Measurements from ENCODE around the gene VTA1.
"Not testable (repeated sequence)": the region's sequence is repeated elsewhere in the genome, so short reads cannot be mapped to it uniquely, and the experiment has no call there.

Gene VTA1

DNA sequence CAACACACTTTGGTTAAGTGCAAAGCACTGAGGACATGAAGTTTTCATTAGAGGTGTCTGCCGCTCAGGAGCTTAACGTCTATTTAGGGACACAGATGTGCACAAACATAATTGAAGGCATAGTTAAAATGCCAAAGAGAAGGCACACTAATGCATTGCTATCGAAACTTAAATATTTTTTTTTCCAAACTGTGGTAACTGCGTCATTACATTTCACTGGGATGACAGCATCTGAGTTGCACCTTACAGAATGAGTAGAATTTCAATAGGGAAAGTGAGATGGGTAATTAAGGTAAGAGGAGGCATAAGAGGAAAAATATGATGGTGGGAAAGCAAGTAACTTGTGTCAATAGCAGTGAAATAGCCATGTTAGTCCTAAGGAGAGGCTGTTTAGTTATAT is 79.7 kb downstream of the VTA1 start:
- no peak for DNase-seq (ENCODE audit: low read depth)

DNA sequence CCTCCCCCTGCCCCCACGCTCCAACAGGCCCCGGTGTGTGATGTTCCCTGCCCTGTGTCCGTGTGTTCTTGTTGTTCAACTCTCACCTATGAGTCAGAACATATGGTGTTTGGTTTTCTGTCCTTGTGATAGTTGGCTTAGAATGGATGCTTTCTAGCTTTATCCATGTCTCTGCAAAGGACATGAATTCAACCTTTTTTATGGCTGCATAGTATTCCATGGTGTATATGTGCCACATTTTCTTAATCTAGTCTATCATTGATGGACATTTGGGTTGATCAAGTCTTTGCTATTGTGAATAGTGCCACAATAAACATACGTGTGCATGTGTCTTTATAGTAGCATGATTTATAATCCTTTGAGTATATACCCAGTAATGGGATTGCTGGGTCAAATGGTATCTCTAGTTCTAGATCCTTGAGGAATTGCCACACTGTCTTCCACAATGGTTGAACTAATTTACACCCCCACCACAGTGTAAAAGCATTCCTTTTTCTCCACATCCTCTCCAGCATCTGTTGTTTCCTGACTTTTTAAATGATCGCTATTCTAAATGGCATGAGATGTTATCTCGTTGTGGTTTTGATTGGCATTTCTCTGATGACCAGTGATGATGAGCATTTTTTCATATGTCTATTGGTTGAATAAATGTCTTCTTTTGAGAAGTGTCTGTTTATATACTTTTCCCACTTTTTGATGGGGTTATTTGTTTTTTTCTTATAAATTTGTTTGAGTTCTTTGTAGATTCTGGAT is 82.6 kb downstream of the VTA1 start:
- DNase-seq (ENCODE audit: low read depth), result not testable (repeated sequence)

DNA sequence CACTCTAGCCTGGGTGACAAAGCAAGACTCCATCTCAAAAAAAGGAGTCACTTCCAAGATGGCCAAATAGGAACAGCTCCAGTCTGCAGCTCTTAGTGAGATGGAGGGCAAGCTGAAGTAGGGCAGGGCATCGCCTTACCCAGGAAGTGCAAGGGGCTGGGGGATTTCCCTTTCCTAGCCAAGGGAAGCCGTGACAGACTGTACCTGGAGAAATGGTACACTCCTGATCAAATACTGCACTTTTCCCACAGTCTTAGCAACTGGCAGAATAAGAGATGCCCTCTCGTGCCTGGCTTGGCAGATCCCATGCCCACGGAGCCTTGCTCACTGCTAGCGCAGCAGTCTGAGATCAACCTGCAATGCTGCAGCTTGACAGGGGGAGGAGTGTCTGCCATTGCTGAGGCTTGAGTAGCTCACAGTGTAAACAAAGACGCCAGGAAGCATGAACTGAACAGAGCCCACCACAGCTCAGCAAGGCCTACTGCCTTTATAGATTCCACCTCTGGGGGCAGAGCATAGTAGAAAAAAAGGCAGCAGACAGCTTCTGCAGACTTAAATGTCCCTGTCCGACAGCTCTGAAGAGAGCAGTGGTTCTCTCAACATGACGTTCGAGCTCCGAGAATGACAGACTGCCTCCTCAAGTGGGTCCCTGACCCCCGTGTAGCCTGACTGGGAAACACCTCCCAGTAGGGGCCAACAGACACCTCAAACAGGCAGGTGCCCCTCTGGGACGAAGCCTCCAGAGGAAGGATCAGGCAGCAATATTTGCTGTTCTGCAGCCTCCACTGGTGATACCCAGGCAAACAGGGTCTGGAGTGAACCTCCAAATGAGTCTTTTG is 85.4 kb downstream of the VTA1 start:
- DNase-seq (ENCODE audit: low read depth), result not testable (repeated sequence)

DNA sequence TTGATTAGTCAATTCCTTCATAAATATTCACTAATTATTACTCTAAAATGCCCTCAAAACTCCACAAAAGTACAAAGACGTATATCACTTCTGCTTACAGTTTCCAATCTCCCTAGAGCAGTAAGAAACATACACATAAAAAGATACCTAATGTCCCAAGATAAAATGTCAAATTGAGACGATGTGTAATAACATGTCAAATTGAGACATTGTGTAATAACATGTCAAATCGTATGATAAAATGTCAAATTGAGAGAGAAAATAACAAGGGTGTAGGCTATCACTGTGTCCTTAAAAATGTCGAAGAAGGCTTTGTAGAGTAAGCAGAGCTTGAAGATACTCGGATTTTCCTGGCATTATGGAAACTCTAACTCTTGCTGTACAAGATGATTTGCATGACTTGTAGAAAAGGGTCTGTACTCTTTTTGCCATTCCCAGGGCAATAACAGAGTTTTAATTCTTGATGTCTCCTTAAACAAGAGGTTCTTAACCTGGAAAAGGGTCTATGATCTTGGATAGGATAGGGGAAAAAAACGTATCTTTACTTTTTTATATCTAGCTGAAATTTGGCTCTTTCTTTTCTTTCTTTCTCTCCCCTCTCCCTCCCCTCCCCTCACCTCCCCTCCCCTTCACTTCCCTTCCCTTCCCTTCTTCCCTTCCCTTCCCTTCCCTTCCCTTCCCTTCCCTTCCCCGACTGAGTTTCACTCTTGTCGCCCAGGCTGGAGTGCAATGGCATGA is 87.1 kb downstream of the VTA1 start:
- no peak for DNase-seq (ENCODE audit: low read depth)

DNA sequence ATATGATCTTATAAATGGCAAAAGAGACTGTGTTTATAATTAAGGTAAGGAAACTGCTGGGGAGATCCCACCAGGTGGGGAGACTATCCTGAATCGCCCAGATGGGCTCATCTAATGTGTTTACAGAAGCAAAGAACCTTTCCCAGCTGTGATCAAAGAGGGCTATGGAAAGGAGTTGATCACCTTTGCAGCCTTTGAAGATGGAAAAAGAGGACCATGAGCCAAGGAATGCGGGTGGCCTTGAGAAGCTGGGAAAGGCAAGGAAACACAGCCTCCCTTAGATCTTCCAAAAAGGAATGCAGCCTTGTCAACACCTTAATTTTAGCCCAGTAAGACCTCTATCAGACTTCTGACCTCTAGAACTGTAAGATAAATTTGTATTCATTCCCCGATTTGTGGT is 88.2 kb downstream of the VTA1 start:
- DNase-seq (ENCODE audit: low read depth), result no peak

DNA sequence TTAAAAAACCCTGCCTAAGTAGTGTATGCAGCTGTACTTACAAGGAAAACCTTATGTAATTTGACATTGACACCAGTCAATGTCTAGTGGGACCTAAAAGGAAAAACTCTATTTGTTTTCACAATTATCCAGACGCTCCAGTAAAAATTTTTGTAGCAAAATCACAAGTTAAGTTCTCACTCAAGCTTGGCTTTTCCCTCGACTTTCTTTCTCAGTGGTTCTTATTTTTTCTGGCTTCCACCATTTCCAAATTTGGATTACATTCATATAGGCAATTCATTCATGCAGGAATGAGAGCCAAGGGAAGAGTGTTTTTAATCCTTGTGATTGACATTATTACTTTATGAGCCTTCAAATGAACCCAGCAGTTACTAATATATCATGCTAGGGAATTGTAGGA is 88.7 kb downstream of the VTA1 start:
- DNase-seq (ENCODE audit: low read depth), result no peak

DNA sequence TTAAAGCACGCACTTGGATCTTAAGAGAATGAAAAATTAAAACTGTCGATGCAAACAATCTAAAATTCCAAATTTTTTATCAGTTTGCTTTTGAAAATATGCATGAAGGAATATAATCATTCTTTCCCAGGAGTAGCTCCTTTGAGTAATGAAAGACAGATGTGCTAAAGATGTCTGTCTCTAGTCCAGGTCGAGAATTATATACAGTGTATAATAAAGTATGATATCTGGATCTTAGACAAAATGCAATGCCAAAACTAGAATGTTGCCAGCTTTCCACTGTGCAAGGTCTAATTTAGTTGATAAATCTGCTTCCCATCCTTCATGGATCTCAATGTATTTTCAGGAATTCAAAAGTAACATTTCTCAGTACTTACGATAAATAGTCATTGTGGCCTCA is 89.6 kb downstream of the VTA1 start:
- no peak for DNase-seq (ENCODE audit: low read depth)

DNA sequence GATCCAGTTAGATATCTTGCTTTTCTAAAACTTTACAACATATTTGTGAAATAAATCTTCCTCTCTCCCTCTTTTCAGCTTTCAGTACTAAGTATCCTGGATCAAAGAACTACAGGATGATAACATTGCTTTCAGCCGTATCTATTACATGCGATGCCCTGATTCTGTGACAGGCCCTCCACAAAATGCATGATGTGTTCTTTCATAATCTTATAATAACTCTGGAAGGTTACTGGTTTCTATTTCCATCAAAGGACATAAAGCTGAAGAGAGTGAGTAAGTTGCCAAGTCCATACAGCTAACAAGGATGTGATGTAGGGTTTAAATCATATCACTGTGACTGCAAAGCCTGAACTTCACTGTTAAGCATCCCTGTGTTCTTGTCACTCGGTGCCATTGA is 91.8 kb downstream of the VTA1 start:
- no peak for DNase-seq (ENCODE audit: low read depth)

DNA sequence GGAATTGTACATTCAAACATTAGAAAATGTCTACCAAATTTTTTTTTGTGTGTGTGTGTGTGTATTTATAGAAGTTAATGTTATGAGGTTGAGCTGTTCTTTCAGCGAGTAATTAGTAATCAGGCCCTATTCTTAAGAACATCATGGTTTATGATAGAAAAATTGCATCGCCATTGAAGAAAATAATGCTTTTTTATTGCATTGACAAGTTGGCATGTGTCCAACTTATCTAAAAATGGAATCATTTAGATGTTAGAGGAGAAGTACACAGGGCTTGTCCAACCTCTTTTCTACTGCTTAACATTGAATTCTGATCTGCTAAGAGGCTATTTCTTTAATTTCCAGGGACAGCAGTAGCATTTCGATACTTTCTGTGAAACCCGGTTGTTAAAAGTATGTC is 93.1 kb downstream of the VTA1 start:
- no peak for DNase-seq (ENCODE audit: low read depth)

DNA sequence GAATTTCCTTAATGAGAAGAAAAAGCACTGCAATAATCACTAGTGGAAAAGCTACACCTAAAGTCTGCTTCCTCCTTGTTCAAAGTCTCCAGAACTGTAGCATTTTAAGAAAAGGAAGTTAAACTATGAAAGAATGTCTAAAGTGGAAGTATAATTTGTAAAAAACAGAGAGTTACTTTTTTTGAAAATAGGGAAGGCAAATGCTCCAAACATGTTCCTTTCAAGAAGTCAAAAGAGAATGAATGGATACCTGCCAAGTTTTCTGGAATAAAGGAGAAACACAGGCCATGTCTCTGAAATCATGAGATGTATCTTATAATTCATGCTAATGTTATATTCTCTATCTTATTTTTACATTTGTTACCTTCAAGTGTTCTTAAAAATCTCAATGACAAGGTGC is 94.0 kb downstream of the VTA1 start:
- no peak for DNase-seq (ENCODE audit: low read depth)

DNA sequence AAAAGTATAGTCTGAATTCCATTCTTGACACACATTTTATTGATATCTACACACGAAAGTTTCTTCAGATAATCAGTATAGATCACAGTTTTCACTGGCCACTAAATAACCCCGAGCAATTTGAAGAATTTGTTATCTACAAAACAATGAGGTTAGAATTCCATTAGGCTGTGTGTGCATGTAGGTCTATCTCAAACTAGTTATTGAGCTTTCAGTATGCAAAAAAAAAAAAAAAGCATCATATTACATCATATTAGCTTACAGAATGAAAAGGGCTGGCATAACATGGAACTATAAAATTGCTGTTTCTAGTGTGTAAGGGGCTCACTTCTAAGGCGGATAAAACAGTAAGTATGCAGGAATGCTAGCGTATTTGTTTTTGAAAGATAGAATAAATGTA is 95.2 kb downstream of the VTA1 start:
- DNase-seq (ENCODE audit: low read depth), result no peak

DNA sequence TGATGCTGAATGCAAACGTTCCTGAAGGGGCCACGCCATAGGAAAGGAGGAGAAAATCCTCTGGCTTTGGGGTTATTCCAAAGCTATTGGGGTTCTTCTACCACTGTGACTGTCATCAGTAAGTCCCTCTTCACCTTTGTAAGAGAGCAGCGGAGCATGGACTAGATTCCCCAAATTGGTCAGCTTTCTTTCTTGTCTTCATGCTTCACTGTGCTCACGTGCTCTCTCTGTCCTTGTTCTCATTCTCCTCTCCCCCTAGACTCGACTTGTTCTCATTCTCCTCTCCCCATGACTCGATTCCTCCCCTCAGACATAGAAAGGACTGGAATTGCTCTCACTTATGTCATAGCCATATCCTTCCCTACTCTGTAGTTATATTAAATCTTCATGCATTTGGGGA is 99.9 kb downstream of the VTA1 start:
- no peak for DNase-seq (ENCODE audit: low read depth)

DNA sequence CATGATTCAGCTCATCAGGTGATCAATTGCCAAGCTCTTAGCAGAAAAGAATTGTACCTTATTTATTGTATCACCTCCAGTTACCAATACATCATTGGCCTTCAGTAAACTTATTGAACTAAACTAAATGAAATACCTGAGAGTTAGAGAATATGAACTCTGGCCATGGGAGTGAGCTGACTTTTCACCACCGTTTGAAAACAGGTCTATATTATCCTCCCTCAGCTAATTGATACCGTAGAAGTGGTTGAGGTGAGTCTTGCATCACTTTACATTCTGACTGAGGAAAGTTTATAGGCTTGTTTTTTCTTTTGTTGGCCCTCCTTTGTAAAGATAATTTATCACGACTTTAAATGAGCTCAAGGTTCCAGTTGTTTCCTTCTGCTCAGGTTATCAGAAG is 102.2 kb downstream of the VTA1 start:
- no peak for DNase-seq (ENCODE audit: low read depth)

DNA sequence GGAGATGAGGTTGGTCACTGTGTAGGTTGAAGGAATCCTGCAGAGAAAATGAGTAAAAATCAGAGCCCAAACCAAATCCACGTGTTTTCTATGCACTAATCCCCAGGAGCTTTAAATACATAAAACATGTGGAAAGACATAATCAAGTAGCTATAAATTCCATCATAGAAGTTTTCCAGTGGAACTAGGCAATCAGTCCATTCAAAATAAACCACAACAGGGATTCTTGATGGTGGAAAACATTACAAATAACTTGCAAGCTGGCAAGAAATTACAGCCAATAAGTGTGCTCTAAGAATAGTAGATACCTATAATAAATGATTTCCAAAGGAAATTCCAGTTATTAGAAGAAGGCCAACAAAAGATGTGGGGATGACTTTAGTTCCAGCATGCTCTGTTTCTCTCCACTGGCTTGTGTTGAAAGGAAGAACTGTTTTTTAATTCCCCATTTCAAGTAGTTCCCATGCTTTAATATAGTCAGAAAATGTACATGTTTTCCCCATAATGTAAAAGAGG is 104.9 kb downstream of the VTA1 start:
- DNase-seq (ENCODE audit: low read depth), result no peak

DNA sequence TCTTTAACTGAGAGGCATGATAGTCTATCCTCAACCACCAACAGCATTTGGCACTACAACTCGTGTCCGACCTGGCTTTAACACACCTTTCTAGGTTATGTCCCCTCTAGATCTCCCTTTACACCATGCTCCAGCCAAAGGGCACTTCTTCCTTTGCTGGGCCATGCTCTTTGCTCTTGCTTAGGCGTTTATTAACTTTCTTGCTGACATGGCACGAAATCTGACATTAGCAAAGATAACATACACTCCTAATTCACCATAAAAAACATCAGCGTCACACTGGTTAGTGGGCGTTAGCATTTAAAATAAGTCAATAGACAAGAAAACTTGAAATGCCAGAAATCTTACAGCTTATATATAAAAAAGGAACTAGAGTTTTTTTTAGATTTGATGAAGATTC is 107.5 kb downstream of the VTA1 start:
- DNase-seq (ENCODE audit: low read depth), result no peak

DNA sequence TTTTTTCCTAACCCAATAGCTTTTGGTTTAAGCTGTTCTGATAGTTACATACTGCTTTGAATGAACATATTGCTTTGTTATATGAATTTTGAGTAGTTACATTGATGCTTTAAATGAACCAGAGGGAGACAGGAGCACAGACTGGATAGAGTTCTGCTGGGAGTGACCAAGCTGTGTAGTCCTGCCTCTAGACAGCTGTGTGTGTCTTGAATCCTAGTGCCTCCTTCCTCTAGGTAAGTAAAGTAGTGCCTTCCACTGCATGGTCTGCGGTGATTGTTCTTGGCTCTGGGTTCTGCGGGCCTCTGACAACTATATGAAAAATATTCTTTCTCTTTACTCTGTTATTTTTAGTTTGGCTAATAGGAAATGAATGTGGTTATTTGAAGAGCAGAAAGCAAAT is 108.7 kb downstream of the VTA1 start:
- DNase-seq (ENCODE audit: low read depth), result no peak

DNA sequence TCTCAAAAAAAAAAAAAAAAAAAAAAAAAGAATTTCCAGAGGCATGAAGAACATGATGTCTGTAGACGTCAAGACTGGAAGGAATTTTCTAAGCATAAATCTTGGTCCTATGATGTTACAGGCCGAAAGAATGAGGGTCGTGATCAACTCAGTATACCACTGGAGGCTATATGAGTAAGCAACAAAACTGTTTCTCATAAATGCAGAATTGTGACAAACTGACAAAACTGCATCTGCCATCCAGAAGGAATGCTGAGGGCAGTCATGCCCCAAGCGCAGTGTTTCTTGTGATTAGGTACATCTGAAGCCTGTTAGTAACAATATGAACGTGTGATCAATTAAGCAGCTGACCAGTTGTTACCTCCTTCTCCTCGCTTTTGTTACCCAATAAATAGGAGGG is 111.2 kb downstream of the VTA1 start:
- DNase-seq (ENCODE audit: low read depth), result no peak

DNA sequence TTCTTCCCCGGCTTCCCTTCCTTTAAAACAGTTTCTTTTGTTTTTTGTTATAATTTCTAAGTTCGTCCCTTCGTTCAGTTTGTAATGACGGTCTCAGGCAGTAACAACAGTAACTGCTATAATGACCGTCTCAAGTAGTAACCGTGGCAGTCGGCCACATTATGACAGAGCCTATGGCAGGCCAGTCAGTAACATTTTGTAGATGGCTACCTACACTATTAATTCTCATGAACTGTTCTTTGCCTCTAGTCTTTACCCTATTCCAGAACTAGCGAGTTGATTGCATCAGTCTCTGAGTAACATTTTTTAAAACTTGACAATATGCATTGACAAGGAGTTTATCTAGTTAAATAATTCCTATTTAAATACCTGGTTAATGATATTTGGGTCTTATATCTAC is 111.7 kb downstream of the VTA1 start:
- no peak for DNase-seq (ENCODE audit: low read depth)

DNA sequence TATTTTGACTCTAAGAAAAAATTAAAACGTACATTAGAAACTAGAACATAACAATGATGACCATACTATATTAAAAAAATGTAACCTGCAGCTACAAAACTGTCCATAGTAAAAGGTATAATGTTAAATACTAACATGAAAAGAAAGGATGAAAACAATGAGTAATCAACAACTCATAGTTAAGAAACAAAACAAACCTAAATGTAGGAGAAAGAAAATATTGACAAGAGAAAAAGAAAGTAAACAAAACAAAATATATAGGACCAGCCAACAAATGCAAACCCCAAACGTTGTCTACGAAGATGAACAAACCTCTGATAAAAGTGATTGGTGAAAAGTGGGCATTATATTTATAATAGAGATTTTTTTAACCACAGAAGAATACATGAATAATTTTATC is 113.7 kb downstream of the VTA1 start:
- DNase-seq (ENCODE audit: low read depth), result no peak

DNA sequence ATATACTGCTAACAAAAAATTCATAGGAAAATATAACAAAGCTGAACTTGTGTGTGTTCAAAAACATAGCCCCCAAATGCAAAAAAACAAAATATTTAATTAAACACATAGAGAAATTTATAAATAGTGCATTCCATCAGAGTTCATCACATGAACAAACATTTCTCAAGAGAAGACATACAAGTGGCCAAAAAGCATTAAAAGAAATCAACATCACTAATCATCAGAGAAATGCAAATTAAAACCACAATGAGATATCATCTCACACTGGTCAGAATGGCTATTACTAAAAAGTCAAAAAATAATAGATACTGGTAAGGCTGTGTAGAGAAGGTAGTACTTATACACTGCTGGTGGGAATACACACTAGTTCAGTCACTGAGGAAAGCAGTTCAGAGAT is 115.2 kb downstream of the VTA1 start:
- DNase-seq (ENCODE audit: low read depth), result no peak

DNA sequence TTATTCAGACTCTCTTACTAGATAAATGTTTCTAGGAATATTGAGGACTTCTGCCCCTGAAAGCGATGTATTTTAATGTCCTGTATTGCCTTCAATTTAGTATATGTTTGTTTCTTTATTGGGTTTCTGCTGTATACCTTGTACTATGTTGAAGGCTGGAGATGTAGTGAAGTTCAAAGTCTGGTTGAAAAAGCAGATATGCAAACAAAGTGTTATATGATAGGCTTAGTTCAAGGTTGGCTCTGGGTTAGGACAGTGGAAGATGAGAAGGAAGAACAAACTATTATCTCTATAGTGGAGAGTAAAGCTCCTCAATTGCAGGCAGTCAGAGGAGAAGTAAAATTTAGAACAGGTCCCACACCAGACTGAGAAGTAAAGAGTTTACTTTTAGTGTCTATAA is 118.4 kb downstream of the VTA1 start:
- DNase-seq (ENCODE audit: low read depth), result no peak

DNA sequence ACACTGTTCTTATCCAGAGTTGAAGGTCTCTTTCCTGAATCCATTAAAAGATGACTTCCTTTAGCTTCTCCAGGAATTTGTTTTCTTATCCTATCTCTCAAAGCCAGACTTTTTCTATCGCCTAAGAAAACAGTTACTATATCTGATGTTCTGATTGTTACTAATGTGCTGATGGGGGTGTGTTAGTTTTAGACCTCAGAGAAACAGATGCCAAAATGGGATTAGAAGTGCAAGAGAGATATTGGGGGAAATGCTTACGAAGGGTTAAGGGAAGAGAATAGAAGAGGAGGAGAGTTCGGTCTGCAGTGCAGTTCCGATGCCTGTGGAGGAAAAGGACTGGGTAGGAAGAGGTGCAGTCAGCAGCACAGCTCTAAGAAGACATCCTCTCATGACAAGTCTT is 119.0 kb downstream of the VTA1 start:
- no peak for DNase-seq (ENCODE audit: low read depth)

DNA sequence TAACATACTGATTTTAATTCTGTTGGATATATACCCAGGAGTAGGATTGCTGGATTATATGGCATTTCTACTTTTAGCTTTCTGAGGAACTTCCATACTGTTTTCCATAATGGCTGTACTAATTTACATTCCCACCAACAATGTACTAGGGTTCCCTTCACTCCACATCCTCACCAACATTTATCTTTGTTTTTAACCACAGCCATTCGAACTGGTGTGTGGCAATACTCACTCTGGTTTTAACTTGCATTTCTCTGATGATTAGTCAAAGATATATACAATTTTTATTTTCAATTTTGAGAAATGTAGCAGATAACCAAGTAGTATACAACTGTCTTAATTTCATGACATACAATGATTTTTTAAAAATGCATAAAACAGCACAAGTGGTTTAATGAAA is 124.4 kb downstream of the VTA1 start:
- DNase-seq (ENCODE audit: low read depth), result no peak

Measured in fibroblast of the conjunctiva (primary cell).